NK-92 (cell line): ENCODE data around the gene DHRS4.

Experiments
- DNase-seq: peaks from one replicate; lab custom pipeline; 2025; ENCODE audit not compliant: unreplicated experiment; lab: John Stamatoyannopoulos, UW

Gene DHRS4

DNA sequence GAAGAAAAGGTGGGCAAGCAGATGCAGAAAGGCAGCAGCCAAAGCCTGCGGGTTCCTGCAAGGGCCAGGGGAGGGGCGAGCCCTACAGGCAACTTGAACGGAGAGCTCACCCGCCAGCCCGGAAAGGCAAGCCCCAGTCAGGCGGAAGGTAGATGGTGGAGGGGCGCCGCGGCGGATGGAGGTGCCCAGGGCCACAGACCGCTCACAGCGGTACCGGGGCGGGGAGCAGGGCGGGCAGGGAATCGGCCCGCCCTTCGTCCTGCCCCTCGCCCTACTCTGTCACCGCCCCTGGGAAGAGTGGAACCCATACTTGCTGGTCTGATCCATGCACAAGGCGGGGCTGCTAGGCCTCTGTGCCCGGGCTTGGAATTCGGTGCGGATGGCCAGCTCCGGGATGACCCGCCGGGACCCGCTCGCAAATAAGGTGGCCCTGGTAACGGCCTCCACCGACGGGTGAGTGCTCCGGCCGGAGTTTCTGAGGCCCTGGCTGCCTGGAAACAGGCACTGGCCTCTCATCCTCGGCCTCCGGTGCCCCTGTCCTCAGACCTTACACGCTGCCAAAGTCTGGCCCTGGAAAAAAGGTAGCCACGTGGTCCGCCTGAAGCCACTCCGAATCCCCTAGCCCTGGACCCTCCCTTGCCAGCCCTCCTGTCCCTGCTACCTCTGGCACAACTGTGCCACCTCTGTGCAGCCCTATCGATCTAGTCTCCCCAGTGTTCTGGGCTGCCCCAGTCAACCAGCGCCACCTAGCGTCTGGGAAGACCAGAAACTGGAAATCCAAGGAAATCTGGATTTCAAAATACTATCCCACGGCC is at the start of gene DHRS4:
DHRS4 (plus strand) TSS at position 307 of the 815 bp plus-strand sequence; CDS start at position 326, 19 bp downstream.
- DNase-seq, result no peak

DNA sequence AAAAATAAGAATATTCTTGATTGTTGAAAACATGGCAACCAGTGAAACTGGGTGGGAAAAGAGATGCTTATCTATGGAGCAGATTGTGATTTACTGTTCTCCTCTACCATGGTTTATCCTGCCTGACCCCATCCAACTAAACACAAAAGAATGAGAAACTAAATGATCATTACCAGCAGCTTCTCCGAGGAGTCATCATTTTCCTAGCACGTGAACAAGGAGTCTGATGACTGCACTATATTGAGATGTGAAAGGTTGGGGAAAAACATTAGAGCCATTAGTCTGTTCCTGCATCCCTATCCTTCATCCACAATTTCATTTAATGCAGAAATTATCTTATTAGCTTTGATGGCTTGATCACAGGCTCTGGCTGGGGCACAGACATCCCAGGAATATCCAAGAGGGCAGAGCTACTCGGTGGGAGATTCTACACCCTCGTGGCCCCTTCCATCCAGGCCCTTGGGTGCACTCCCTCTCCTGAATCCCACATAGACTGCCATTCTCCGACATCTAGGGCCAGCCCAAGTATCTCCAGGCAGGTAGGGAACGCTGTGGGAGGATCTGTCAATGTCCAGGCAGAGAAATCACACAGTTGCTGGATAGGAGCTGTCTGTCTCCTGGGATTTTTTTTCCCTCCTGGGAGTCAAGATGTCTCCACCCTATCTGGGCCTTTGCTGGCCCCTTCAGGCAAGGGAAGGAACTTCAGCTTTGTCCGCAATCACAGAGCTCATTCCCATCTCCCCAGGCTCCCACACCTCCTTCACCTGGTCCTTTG is 43.3 kb upstream of the DHRS4 start:
- DNase-seq, result no peak

GRCh38 chr14:23910876-23911210 is 42.7 kb upstream of the DHRS4 start:
- DNase-seq, result no peak

DNA sequence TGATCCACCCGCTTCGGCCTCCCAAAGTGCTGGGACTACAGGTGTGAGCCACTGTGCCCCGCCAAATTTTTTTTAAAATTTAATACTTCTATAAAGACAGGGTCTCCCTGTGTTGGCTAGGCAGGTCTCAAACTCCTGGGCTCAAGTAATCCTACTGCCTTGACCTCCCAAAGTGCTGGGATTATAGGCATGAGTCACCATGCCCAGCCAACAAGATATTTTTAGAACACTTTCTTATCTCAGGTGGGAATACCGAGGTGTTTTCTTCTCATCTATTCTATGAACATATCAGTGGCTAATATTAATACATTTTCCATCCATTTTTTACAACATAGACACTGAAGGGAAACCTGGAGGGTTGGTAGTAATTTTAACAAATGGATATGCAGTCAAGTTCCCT is 38.0 kb upstream of the DHRS4 start:
- DNase-seq, result no peak

DNA sequence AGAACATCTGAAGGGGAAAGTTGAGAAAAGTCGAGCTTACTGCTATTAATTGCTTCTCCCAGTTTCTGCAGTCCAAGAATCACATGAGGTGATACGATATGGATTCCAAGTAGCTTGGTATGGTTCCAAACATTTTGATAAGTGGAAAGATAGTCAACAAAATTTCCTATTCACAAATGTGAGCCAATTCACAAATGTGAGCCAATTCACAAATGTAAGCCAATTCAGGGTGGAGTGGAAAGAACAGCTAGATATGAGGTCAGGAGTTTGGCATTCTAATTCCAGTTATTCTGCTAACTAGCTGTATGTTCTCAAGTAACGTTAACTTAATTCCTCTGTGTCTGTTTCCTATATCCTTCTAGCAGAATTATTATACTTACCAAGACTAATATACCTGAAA is 37.6 kb upstream of the DHRS4 start:
- DNase-seq, result no peak

- no peak for DNase-seq
These were observed 37.1 kb upstream of the DHRS4 start for GRCh38 chr14:23916446-23916845.

DNA sequence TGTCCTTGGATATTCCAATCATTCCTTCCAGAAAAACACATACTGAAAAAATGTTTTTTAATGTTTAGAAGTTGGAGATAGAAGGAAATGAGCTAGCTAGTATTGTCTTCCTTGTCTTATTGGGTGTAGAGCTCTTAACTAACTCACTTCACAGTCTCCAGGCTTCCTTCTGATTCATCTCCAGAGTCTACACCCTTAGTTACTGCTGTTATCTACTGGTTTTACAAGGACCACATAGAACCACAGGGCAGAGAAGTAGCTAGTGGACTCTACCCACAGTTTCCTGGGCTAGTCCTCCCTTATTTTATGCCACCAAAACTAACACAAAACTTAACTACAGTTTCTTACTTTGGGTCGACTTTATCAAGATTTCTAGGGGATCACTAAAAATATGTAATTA is 31.0 kb upstream of the DHRS4 start:
- no peak for DNase-seq

GRCh38 chr14:23925523-23926075 is 28.0 kb upstream of the DHRS4 start:
- DNase-seq, result no peak

DNA sequence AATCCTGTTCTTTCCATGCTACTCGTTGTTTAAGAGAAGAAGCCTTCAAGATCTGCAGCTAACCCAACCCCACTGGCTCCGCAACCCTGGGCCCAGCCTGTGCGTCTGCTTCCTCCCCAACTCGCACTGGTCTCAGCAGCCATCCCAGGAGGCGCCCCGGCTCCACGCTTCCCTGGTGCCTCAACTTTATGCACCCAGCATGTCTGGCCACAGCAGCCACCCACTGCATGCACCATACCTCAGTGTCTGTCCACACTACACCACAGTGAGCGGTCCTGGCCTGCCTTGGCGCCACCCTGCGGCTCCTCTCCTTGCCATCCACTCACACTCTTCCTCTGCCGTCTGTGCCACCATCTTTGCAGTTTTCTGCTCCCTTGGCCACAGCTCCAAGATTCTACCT is 27.0 kb upstream of the DHRS4 start:
- no peak for DNase-seq

GRCh38 chr14:23929136-23929535 is 24.4 kb upstream of the DHRS4 start:
- DNase-seq, result no peak

DNA sequence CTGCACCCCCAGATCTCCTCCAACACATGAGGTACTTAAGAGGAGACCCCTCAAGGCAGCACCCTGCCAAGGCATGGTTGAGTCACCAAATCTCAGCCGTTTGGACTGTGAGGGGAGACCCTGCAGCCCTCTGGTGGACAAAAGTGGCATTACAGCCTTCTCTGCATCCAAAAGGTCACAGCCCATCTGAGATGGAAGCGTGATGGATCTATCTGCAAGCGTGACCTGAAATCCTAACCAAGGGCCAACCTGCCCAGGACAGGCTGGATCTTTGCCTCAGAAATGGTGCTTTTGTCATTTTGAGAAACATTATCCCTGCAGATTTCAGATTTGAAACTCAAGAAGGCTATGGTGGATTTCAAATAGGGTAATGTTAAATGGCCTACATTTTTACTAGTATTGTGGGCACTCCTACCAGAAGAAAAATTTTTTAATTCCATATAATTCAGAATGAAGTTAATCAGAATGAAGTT is 23.7 kb upstream of the DHRS4 start:
- no peak for DNase-seq

DNA sequence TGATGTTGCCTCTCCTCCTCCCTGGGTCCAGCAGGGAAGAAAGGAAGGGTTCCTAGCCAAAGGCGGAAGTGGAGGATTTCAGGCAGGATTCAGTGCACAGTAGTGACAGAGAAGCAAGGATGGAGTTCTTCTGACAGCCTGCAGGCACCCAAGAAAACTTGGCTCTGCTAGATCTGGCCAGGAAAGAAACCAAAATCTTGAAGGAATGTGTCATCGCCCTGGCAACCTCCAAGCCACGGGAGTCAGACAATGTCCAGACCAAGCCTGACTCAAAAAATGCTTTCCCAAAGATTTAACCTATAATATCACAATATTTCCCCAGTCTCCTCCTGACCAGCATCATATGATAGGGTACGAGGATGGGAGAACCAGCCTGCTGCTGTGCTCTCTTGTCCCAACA is 22.8 kb upstream of the DHRS4 start:
- no peak for DNase-seq

- no peak for DNase-seq
These were observed 21.8 kb upstream of the DHRS4 start for GRCh38 chr14:23931721-23932289.

GRCh38 chr14:23932639-23933038 is 20.9 kb upstream of the DHRS4 start:
- DNase-seq, result no peak

DNA sequence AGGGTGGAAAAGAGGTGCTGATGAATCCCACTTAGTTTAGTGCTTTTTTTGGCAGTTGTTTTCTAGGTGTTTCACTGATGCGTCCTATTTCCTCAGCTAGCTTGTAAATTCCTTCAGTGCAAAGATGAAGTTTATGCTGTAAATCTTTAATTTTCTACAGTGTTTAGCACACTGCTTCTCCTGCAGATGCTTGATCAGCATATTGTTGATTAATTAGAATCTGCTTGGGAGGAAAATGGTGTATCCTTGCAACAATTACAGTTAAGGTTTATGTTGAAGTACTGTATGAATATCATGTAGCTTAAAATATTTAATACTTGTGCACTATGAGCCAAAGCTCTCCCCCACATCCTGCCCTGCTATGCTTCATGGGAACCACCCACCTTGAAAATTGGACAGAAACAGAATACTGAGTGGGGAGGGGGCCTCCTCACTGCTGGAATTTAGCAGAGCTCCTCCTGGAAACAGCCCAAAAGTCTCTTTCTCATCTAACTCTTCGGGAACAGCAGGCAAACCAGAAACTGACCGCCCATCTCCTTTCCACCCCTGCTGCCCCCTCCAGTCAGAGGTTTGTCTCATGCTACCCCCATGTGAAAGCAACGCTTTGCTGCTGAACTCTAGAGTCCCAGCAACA is 20.3 kb upstream of the DHRS4 start:
- DNase-seq, result no peak

DNA sequence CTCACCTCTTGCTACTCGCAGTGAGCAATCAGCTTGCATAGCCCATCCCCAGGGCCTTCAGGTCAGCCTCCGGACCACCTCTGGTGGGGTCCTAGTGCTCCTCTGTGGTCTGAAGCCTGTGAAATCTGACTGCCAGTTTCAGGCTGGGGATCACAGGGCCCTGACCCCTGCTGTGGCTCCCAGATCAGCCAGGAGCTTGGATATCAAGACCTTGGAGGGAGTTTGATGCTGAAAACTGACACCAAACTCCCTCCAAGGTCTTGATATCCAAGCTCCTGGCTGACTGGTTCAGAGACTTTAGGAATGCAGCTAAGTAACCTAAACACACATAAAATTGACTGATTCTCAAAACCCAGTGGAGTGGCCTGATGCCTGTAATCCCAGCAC is 19.8 kb upstream of the DHRS4 start:
- no peak for DNase-seq

DNA sequence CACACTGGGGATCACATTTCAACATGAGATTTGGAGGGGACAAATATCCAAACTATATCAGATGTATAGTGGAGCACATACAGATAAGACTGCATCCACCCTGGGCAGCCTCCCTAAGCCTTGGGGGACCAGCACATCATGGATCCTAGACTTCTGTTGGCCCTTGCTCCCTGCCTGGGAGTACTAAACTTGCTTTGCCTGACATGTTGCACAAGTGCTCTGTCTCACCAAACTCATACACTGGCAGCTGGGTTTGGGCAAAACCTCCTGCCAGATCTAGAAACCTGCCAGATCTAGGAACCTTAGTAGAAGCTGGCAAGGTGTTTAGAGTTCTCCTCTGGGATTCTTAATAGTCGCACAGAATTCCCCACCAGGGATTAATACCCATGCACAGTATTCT is 18.4 kb upstream of the DHRS4 start:
- DNase-seq, result no peak

- no peak for DNase-seq
These were observed 17.3 kb upstream of the DHRS4 start for GRCh38 chr14:23936084-23936829.

GRCh38 chr14:23937203-23937602 is 16.4 kb upstream of the DHRS4 start:
- no peak for DNase-seq

DNA sequence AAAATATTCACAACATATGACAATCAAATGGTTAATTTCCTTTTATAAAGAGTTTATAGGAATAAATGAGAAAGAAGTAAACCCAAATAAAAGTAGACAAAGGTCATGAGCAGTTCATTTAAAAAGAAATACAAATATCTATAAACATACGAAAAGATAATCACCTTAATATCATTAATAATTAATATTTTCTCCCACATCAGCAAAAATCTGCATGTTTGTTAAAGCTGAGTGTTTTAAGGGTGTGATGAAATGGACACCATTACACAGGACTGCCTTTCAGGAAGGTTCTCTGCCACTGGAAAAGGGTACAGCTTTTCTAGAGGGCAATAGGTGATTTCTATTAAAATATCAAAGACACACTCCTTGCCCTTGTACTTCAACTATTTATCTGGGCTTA is 14.7 kb upstream of the DHRS4 start:
- no peak for DNase-seq
